Prostate gland (tissue), 2 donors: ENCODE results near the gene PRCC. TPM values are rescaled to one million over a fixed set of nuclear protein-coding genes. Genes with fewer than 3 reads are reported as not detected.

Source experiments
- DNase-seq: peaks from one replicate; pipeline ENCODE4 v3.0.0-alpha.2; 2019; ENCODE audit warnings: low spot score
- H3K27ac ChIP-seq, 2 donors: fragments of 200-600 bp; sonication (generic); 2 replicates each; pipeline ENCODE4 v1.5.1; 2017 to 2019
- H3K27me3 ChIP-seq: fragments of 200-600 bp; sonication (generic); replicated peaks from 2 replicates; pipeline ENCODE4 v1.5.1; 2019; ENCODE audit not compliant: insufficient read depth
- H3K36me3 ChIP-seq, 2 donors: fragments of 200-600 bp; sonication (generic); 1 replicate in 1 of 2; 2 replicates in 1 of 2; pipeline versions ENCODE4 v1.5.1 to v1.8.1; 2017 to 2019
- H3K4me1 ChIP-seq: fragments of 200-600 bp; sonication (generic); replicated peaks from 2 replicates; pipeline ENCODE4 v1.5.1; 2019
- H3K4me3 ChIP-seq, 2 donors: fragments of 200-600 bp; sonication (generic); 2 replicates each; pipeline ENCODE4 v1.5.1; 2017 to 2019
- H3K9me3 ChIP-seq: fragments of 200-600 bp; sonication (generic); 2 replicates; pipeline ENCODE4 v1.5.1; 2017
- CTCF ChIP-seq, 4 experiments: fragments of 200-600 bp in 2 of 4; fragments of 450-650 bp in 2 of 4; sonication (generic) in 2 of 4; IDR thresholded peaks; 1 replicate in 3 of 4; 2 replicates in 1 of 4; pipeline ENCODE4 v1.5.1; 2016 to 2019; ENCODE audit warnings: antibody characterized with exemption in 4 of 4, mild to moderate bottlenecking in 2 of 4, moderate library complexity in 2 of 4
- POLR2A ChIP-seq: fragments of 450-650 bp; IDR thresholded peaks from one replicate; pipeline ENCODE4 v1.6.1; 2016; ENCODE audit warnings: antibody characterized with exemption, mild to moderate bottlenecking
- POLR2AphosphoS5 ChIP-seq: sonication (generic); formaldehyde crosslinking; IDR thresholded peaks from one replicate; pipeline ENCODE4 v1.6.1; 2017; ENCODE audit warnings: antibody characterized with exemption
- WGBS: methylation state at CpG from one replicate; pipeline ENCODE4 v1.1.5; 2018; 5-methylcytosine and 5-hydroxymethylcytosine counted together
- intact Hi-C: fragments of 100-400 bp; cut with DNase I; formaldehyde crosslinking; loops from one replicate; pipeline ENCODE4 v1.14.2; 2022
- total RNA-seq, 2 donors: library from RNA; depleted of rRNA; stranded (reverse); fragments of >200 nt; gene quantifications; one replicate each; pipeline ENCODE4 v1.1.0, GENCODE V29; 2016

The PRCC gene
- total RNA-seq, 2 donors from 2014 or later, result 33.0 to 61.5 TPM

GRCh38 chr1:156801409-156802121 lies 34.2 kb downstream of the PRCC start:
- Histone ChIP-seq H3K27me3 (no peaks in the 10 kb centered on the region), H3K4me1 (peaks cover 4% of the 10 kb centered on the region), H3K27ac (no peak overlapping the region), H3K36me3 (peaks cover 5% of the 10 kb centered on the region in 2 donors), H3K4me3 (no peak overlapping the region), H3K9me3 (no peaks in the 10 kb centered on the region)
- DNase-seq, result no peak
- WGBS, result 79% methylated on average over 7 of the region's 7 CpGs
- TF ChIP-seq POLR2A (no peak), CTCF (IDR thresholded peaks at IDR 0.05) (peak in 1 of 4 experiments; percentile 22)
- intact Hi-C loops, result loop anchor here (5.0 kb wide), 1 partner anchor 61 kb away; the partner anchor contains the start of gene NTRK1

GRCh38 chr1:156802421-156802935 lies 35.1 kb downstream of the PRCC start:
- Histone ChIP-seq H3K36me3 (peaks cover 5% of the 10 kb centered on the region in 2 donors), H3K27me3 (no peaks in the 10 kb centered on the region), H3K4me3 (no peak overlapping the region), H3K27ac (no peak overlapping the region), H3K4me1 (peaks cover 4% of the 10 kb centered on the region), H3K9me3 (no peaks in the 10 kb centered on the region)
- TF ChIP-seq CTCF (IDR thresholded peaks at IDR 0.05), result no peak
- no peak for TF ChIP-seq POLR2AphosphoS5
- TF ChIP-seq POLR2A, result no peak
- DNase-seq, result no peak
- intact Hi-C loops, result loop anchor here (5.0 kb wide), 1 partner anchor 60 kb away; the partner anchor contains the start of gene NTRK1
- WGBS, result 94% methylated on average over 8 of the region's 8 CpGs

- WGBS, result 90% methylated on average over 13 of the region's 13 CpGs
- no peak overlapping the region for H3K27ac ChIP-seq
- peaks cover 4% of the 10 kb centered on the region for H3K4me1 ChIP-seq
- H3K36me3 ChIP-seq, result peaks cover 5% of the 10 kb centered on the region in 2 donors
- H3K9me3 ChIP-seq, result no peaks in the 10 kb centered on the region
- no peak overlapping the region for H3K4me3 ChIP-seq
- DNase-seq, result no peak
- no peak for TF ChIP-seq POLR2AphosphoS5
- no peak for TF ChIP-seq POLR2A
- TF ChIP-seq CTCF (IDR thresholded peaks at IDR 0.05), result no peak
- intact Hi-C loops, result loop anchor here (5.0 kb wide), 1 partner anchor 59 kb away; the partner anchor contains the start of gene NTRK1
- no peaks in the 10 kb centered on the region for H3K27me3 ChIP-seq
These were observed 35.9 kb downstream of the PRCC start for GRCh38 chr1:156803086-156803851.

- intact Hi-C loops, result loop anchor here (5.0 kb wide), 1 partner anchor 58 kb away; the partner anchor contains the start of gene NTRK1
- peaks cover 4% of the 10 kb centered on the region for H3K4me1 ChIP-seq
These were observed 36.7 kb downstream of the PRCC start for GRCh38 chr1:156804026-156804425.

More at GRCh38 chr1:156804026-156804425, 36.7 kb downstream of the PRCC start:
- H3K36me3 ChIP-seq, result peaks cover 5% of the 10 kb centered on the region in 2 donors
- H3K9me3 ChIP-seq, result no peaks in the 10 kb centered on the region
- no peak overlapping the region for H3K4me3 ChIP-seq
- H3K27ac ChIP-seq, result no peak overlapping the region
- TF ChIP-seq POLR2AphosphoS5 (no peak), POLR2A (no peak), CTCF (IDR thresholded peaks at IDR 0.05) (no peak)
- no peaks in the 10 kb centered on the region for H3K27me3 ChIP-seq
- no peak for DNase-seq
- WGBS, result 79% methylated on average over 3 of the region's 3 CpGs
